Endodermal cell (in vitro differentiated cells): ENCODE data around the gene GANAB. TPM values are rescaled to one million over a fixed set of nuclear protein-coding genes. Genes with fewer than 3 reads are reported as not detected.

ENCODE experiments used
- DNase-seq: peaks from one replicate; pipeline ENCODE4 v3.0.0-alpha.2; 2017
- H3K27ac ChIP-seq: 2 replicates; pipeline ENCODE4 v1.5.1; 2013; ENCODE audit warnings: mild to moderate bottlenecking, low read depth, low read length, moderate library complexity
- H3K27me3 ChIP-seq: 2 replicates; pipeline ENCODE4 v1.6.1; 2013; ENCODE audit warnings: mild to moderate bottlenecking, low read length, moderate library complexity; ENCODE audit not compliant: insufficient read depth, control insufficient read depth, poor library complexity, severe bottlenecking
- H3K36me3 ChIP-seq: 2 replicates; pipeline ENCODE4 v1.7.0; 2013; ENCODE audit warnings: mild to moderate bottlenecking, low read length, moderate library complexity; ENCODE audit not compliant: control insufficient read depth, insufficient read depth
- H3K4me1 ChIP-seq: one replicate; pipeline ENCODE4 v1.7.0; 2013; ENCODE audit warnings: low read length; ENCODE audit not compliant: control insufficient read depth, insufficient read depth
- H3K4me3 ChIP-seq: 2 replicates; pipeline ENCODE4 v1.5.1; 2013; ENCODE audit warnings: mild to moderate bottlenecking, low read length, moderate library complexity
- H3K9ac ChIP-seq: 2 replicates; pipeline ENCODE4 v1.6.1; 2013; ENCODE audit warnings: mild to moderate bottlenecking, low read length, moderate library complexity; ENCODE audit not compliant: poor library complexity, severe bottlenecking; ENCODE audit errors: extremely low read depth
- H3K9me3 ChIP-seq: 2 replicates; pipeline ENCODE4 v1.6.1; 2013; ENCODE audit warnings: mild to moderate bottlenecking, low read length, moderate library complexity; ENCODE audit not compliant: control insufficient read depth
- H3K27ac Mint-ChIP-seq: 2 replicates; pipeline ENCODE4 v1.8.0; 2020; ENCODE audit warnings: mixed read lengths
- H3K27me3 Mint-ChIP-seq: 2 replicates; pipeline ENCODE4 v1.8.0; 2021; ENCODE audit warnings: mild to moderate bottlenecking, mixed read lengths; ENCODE audit not compliant: insufficient read depth
- H3K36me3 Mint-ChIP-seq: 2 replicates; pipeline ENCODE4 v1.8.0; 2020; ENCODE audit warnings: low read depth, mixed read lengths
- H3K4me1 Mint-ChIP-seq: 2 replicates; pipeline ENCODE4 v1.8.0; 2020; ENCODE audit warnings: mixed read lengths
- H3K4me3 Mint-ChIP-seq: 2 replicates; pipeline ENCODE4 v1.8.0; 2020; ENCODE audit warnings: mild to moderate bottlenecking, moderate library complexity, mixed read lengths
- H3K9me3 Mint-ChIP-seq: 2 replicates; pipeline ENCODE4 v1.8.0; 2020; ENCODE audit warnings: mild to moderate bottlenecking, mixed read lengths
- WGBS, 2 experiments: methylation state at CpG; one replicate each; pipeline versions ENCODE4 v1.1.5 to v1.1.7; 2013; ENCODE audit warnings: missing lambda C conversion rate in 2 of 2, mixed read lengths in 1 of 2; ENCODE audit not compliant: insufficient coverage in 1 of 2, insufficient read length in 1 of 2; 5-methylcytosine and 5-hydroxymethylcytosine counted together
- total RNA-seq, 2 donors: library from RNA; stranded (reverse); fragmentation: NEBNext Ultra II Directional in 1 of 2; extraction: Animal tissue kit (Norgen Biotek cat#: 25700) in 1 of 2; gene quantifications; 2 replicates in 1 of 2; 3 replicates in 1 of 2; pipeline ENCODE4 v1.2.1, GENCODE V29; 2021
- TF ChIP-seq, protein P1 (sequence below): fragments of 200-600 bp; sonication (generic); conservative IDR thresholded peaks from 2 replicates; pipeline ENCODE4 v1.5.0; 2021; ENCODE audit warnings: antibody characterized with exemption, mild to moderate bottlenecking

GANAB gene
- total RNA-seq, 2 donors from 2014 or later = 377 to 402 TPM

DNA sequence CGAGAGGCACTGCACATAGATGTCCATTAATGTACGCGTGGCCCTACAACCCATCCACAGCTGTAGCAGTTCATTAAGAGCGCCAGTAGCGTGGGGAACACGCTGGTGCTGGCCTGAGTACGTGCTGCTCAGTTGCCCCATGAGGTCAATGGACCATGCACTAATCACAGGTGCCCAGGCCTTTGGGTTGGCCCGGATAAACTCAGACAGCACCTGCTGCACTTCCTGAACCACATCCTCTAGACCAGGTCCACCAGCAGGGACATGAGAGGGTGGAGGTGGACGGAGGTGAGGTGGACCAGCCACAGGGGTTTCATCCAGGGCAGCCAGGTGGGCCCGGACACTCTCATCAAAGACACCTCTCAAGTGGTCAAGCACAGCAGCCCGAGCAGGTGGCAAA is 3.1 kb upstream of the GANAB start:
- H3K4me3 ChIP-seq = no peak overlapping the region
- no peak overlapping the region for H3K9ac ChIP-seq
- H3K4me1 Mint-ChIP-seq = peaks cover 7% of the 10 kb centered on the region
- DNase-seq = no peak
- 93 to 98% methylated on average over 9 to 11 of the region's 11 CpGs for WGBS, 2 experiments
- TF ChIP-seq, protein P1, sequence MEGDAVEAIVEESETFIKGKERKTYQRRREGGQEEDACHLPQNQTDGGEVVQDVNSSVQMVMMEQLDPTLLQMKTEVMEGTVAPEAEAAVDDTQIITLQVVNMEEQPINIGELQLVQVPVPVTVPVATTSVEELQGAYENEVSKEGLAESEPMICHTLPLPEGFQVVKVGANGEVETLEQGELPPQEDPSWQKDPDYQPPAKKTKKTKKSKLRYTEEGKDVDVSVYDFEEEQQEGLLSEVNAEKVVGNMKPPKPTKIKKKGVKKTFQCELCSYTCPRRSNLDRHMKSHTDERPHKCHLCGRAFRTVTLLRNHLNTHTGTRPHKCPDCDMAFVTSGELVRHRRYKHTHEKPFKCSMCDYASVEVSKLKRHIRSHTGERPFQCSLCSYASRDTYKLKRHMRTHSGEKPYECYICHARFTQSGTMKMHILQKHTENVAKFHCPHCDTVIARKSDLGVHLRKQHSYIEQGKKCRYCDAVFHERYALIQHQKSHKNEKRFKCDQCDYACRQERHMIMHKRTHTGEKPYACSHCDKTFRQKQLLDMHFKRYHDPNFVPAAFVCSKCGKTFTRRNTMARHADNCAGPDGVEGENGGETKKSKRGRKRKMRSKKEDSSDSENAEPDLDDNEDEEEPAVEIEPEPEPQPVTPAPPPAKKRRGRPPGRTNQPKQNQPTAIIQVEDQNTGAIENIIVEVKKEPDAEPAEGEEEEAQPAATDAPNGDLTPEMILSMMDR = no peak
- H3K27me3 ChIP-seq = no peaks in the 10 kb centered on the region
- H3K9me3 ChIP-seq = no peaks in the 10 kb centered on the region
- no peak overlapping the region for H3K4me3 Mint-ChIP-seq
- H3K9me3 Mint-ChIP-seq = no peaks in the 10 kb centered on the region
- no peak overlapping the region for H3K27ac Mint-ChIP-seq
- H3K4me1 ChIP-seq = no peaks in the 10 kb centered on the region
- peaks cover 19% of the 10 kb centered on the region for H3K36me3 Mint-ChIP-seq
- H3K27me3 Mint-ChIP-seq = no peaks in the 10 kb centered on the region
- H3K27ac ChIP-seq = no peak overlapping the region
- peaks cover 26% of the 10 kb centered on the region for H3K36me3 ChIP-seq

DNA sequence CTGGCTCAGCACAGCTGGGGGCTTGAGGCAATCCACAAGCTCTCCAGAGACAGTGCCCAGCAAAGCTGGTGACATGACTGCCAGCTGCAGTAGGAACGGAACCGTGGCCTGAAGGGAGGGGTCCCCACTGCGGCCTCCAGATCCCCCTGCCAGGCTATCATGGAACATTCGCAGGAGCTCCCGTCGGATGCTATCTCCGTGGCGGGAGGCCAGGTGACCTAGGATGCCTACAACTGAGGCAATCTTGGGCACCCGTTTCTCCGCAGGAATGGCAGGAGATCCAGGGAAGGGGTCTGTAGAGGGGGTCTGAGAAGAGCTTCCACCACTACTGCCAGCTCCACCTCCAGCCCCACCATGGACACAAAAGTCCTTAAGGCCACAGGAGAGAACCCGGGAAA is 2.6 kb upstream of the GANAB start:
- H3K4me3 ChIP-seq = no peak overlapping the region
- DNase-seq = no peak
- no peaks in the 10 kb centered on the region for H3K9me3 Mint-ChIP-seq
- H3K27ac Mint-ChIP-seq = no peak overlapping the region
- no peaks in the 10 kb centered on the region for H3K9me3 ChIP-seq
- no peaks in the 10 kb centered on the region for H3K4me1 ChIP-seq
- H3K27me3 ChIP-seq = no peaks in the 10 kb centered on the region
- TF ChIP-seq, protein P1 = no peak
- 90 to 100% methylated on average over 4 to 11 of the region's 11 CpGs for WGBS, 2 experiments
- peaks cover 7% of the 10 kb centered on the region for H3K4me1 Mint-ChIP-seq
- no peak overlapping the region for H3K9ac ChIP-seq
- peaks cover 24% of the 10 kb centered on the region for H3K36me3 Mint-ChIP-seq
- H3K36me3 ChIP-seq = peaks cover 31% of the 10 kb centered on the region
- no peaks in the 10 kb centered on the region for H3K27me3 Mint-ChIP-seq
- no peak overlapping the region for H3K27ac ChIP-seq
- H3K4me3 Mint-ChIP-seq = no peak overlapping the region

- no peaks in the 10 kb centered on the region for H3K4me1 ChIP-seq
- peaks cover 29% of the 10 kb centered on the region for H3K36me3 Mint-ChIP-seq
- no peaks in the 10 kb centered on the region for H3K9me3 Mint-ChIP-seq
- H3K4me1 Mint-ChIP-seq = peaks cover 7% of the 10 kb centered on the region
- H3K27me3 ChIP-seq = no peaks in the 10 kb centered on the region
- WGBS, 2 experiments = 92 to 98% methylated on average over 16 to 24 of the region's 24 CpGs
- no peak overlapping the region for H3K27ac ChIP-seq
- TF ChIP-seq, protein P1 = no peak
- H3K27me3 Mint-ChIP-seq = no peaks in the 10 kb centered on the region
- DNase-seq = no peak
- H3K27ac Mint-ChIP-seq = no peak overlapping the region
- H3K4me3 ChIP-seq = no peak overlapping the region
- H3K9me3 ChIP-seq = no peaks in the 10 kb centered on the region
- H3K36me3 ChIP-seq = peaks cover 36% of the 10 kb centered on the region
- no peak overlapping the region for H3K4me3 Mint-ChIP-seq
- no peak overlapping the region for H3K9ac ChIP-seq
These were observed 2.0 kb upstream of the GANAB start for GRCh38 chr11:62648185-62648966.
